HepG2 (cell line): ENCODE data around the gene ISCU. TPM values are rescaled to one million over a fixed set of nuclear protein-coding genes. Genes with fewer than 3 reads are reported as not detected.

Experiments used
- AHR ChIP-seq: IDR thresholded peaks from 2 replicates; pipeline ENCODE4 v1.6.1; 2018; ENCODE audit warnings: missing genetic modification reagents, missing compliant biosample characterization
- CREB3 ChIP-seq: sonication (generic); formaldehyde crosslinking; IDR thresholded peaks from 2 replicates; pipeline ENCODE4 v1.5.0; 2020; ENCODE audit warnings: missing genetic modification reagents
- GRHL1 ChIP-seq: sonication (generic); formaldehyde crosslinking; conservative IDR thresholded peaks from 2 replicates; pipeline ENCODE4 v1.8.0; 2022; ENCODE audit warnings: missing genetic modification reagents
- KDM5A ChIP-seq: fragments of 200-600 bp; sonication (generic); IDR thresholded peaks from 2 replicates; pipeline ENCODE4 v1.7.0; 2018; ENCODE audit warnings: antibody characterized with exemption, mild to moderate bottlenecking, low read length, borderline replicate concordance
- PAF1 ChIP-seq: IDR thresholded peaks from 2 replicates; pipeline ENCODE4 v1.6.1; 2016; ENCODE audit warnings: missing genetic modification reagents, missing compliant biosample characterization
- SMAD1 ChIP-seq: sonication (generic); formaldehyde crosslinking; IDR thresholded peaks from 2 replicates; pipeline ENCODE4 v1.4.0; 2020; ENCODE audit warnings: missing genetic modification reagents, low read depth, mild to moderate bottlenecking, borderline replicate concordance
- SNRNP70 ChIP-seq: fragments of 200-400 bp; formaldehyde crosslinking; IDR thresholded peaks from 2 replicates; pipeline ENCODE4 v1.6.1; 2017; ENCODE audit warnings: mild to moderate bottlenecking, low read depth, low read length, moderate library complexity
- SRSF9 ChIP-seq: fragments of 200-400 bp; formaldehyde crosslinking; IDR thresholded peaks from 2 replicates; pipeline ENCODE4 v1.6.1; 2018; ENCODE audit warnings: borderline replicate concordance, mild to moderate bottlenecking, low read depth, low read length; ENCODE audit not compliant: insufficient read depth, poor library complexity, severe bottlenecking
- ZMYM2 ChIP-seq: sonication (generic); formaldehyde crosslinking; IDR thresholded peaks from 2 replicates; pipeline ENCODE4 v1.8.0; 2022; ENCODE audit warnings: mild to moderate bottlenecking, missing genetic modification reagents
- ZNF580 ChIP-seq: IDR thresholded peaks from 2 replicates; pipeline ENCODE4 v1.6.1; 2016; ENCODE audit warnings: low read depth, borderline replicate concordance
- ZNF724P ChIP-seq: sonication (generic); formaldehyde crosslinking; IDR thresholded peaks from 2 replicates; pipeline ENCODE4 v1.8.0; 2022; ENCODE audit warnings: missing genetic modification reagents, borderline replicate concordance
- polyA plus RNA-seq, 8 experiments: library from polyadenylated mRNA; depleted of rRNA in 3 of 8; stranded (reverse) in 7 of 8; unstranded in 1 of 8; fragments of >200 nt; fragmentation: Illumina TruSeq in 4 of 8; extraction: Trizol in 4 of 8; gene quantifications; 2 replicates each; pipeline versions ENCODE4 v1.2.1 to v1.2.3, GENCODE V29; 2011 to 2016; ENCODE audit warnings: low read depth in 4 of 8, missing spikeins in 1 of 8, mixed read lengths in 1 of 8; ENCODE audit not compliant: insufficient read depth in 1 of 8
- total RNA-seq, 5 experiments: library from RNA; depleted of rRNA; stranded (reverse); fragments of >200 nt; fragmentation: Illumina TruSeq; extraction: Trizol; gene quantifications; 2 replicates each; pipeline ENCODE4 v1.2.3, GENCODE V29; 2016; ENCODE audit warnings: low read depth in 1 of 5
- TF ChIP-seq, protein P1 (sequence below): sonication (generic); formaldehyde crosslinking; conservative IDR thresholded peaks from 2 replicates; pipeline ENCODE4 v1.4.0; 2020; ENCODE audit warnings: mild to moderate bottlenecking, missing genetic modification reagents, moderate library complexity
- TF ChIP-seq, protein P2 (sequence below): sonication (generic); formaldehyde crosslinking; IDR thresholded peaks from 2 replicates; pipeline ENCODE4 v1.4.0; 2020; ENCODE audit warnings: missing genetic modification reagents

Gene ISCU
- total and polyA plus RNA-seq, 2 of the 13 experiments (the other 11 are each of a cell fraction or from before 2014, with no cell fraction given) = 94.4 to 107 TPM

DNA sequence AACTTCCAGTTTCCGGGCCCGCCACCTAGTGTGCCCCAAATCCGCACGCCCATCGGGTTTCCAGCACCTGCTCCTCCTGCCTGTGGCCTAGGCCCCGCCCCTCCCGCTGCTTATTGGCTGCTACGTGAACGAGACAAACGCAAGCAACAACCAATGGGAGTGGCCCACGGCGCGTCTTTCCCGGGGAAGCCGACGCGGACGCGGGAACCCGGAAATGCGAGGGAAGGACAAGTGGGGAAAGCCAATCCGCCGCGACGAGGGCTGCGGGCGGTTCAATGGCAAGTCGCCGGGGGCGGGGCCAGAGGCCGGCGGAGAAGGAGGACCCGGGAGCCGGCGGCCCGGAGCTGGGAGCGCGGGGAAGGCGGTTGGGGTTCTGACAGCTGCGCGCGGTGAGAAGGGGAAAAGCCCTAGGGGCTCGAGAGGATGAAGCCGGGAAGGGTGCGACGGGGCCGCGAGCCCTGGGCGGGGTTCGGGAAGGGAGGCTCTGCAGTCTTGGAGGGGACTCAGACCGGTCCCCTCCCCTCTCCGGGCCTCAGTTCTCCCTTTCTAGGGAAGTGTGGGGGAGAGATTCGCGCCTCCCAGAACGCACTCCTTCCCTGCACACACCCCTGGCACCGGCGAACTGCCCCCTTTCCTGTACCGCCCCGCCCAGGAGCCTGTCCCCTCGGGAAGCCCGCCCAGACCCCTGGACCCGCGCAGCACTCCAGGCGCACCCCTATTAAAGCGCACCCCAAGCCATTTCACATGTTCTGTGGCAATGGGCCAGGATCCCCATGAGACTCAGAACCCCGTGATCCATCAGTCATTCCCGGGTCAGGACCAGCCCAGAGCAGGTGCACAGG lies 47.2 kb upstream of the ISCU start, which contains the start of gene FICD (continued):
- TF ChIP-seq GRHL1 (CRISPR knock-in tag) (no peak), SMAD1 (CRISPR knock-in tag) (no peak), ZNF724P (CRISPR knock-in tag) (no peak), PAF1 (no peak), ZNF580 (CRISPR knock-in tag) (no peak), AHR (CRISPR knock-in tag) (no peak), SNRNP70 (no peak), SRSF9 (no peak), KDM5A (no peak; the same call in 1 of the 2 replicates), ZMYM2 (CRISPR knock-in tag) (no peak), CREB3 (0 out of 2 replicates have a peak, but pooled peaks have one; percentile 40)
- TF ChIP-seq, protein P1, sequence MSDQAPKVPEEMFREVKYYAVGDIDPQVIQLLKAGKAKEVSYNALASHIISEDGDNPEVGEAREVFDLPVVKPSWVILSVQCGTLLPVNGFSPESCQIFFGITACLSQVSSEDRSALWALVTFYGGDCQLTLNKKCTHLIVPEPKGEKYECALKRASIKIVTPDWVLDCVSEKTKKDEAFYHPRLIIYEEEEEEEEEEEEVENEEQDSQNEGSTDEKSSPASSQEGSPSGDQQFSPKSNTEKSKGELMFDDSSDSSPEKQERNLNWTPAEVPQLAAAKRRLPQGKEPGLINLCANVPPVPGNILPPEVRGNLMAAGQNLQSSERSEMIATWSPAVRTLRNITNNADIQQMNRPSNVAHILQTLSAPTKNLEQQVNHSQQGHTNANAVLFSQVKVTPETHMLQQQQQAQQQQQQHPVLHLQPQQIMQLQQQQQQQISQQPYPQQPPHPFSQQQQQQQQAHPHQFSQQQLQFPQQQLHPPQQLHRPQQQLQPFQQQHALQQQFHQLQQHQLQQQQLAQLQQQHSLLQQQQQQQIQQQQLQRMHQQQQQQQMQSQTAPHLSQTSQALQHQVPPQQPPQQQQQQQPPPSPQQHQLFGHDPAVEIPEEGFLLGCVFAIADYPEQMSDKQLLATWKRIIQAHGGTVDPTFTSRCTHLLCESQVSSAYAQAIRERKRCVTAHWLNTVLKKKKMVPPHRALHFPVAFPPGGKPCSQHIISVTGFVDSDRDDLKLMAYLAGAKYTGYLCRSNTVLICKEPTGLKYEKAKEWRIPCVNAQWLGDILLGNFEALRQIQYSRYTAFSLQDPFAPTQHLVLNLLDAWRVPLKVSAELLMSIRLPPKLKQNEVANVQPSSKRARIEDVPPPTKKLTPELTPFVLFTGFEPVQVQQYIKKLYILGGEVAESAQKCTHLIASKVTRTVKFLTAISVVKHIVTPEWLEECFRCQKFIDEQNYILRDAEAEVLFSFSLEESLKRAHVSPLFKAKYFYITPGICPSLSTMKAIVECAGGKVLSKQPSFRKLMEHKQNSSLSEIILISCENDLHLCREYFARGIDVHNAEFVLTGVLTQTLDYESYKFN = 0 out of 2 replicates have a peak, but pooled peaks have one; percentile 11
- TF ChIP-seq, protein P2, sequence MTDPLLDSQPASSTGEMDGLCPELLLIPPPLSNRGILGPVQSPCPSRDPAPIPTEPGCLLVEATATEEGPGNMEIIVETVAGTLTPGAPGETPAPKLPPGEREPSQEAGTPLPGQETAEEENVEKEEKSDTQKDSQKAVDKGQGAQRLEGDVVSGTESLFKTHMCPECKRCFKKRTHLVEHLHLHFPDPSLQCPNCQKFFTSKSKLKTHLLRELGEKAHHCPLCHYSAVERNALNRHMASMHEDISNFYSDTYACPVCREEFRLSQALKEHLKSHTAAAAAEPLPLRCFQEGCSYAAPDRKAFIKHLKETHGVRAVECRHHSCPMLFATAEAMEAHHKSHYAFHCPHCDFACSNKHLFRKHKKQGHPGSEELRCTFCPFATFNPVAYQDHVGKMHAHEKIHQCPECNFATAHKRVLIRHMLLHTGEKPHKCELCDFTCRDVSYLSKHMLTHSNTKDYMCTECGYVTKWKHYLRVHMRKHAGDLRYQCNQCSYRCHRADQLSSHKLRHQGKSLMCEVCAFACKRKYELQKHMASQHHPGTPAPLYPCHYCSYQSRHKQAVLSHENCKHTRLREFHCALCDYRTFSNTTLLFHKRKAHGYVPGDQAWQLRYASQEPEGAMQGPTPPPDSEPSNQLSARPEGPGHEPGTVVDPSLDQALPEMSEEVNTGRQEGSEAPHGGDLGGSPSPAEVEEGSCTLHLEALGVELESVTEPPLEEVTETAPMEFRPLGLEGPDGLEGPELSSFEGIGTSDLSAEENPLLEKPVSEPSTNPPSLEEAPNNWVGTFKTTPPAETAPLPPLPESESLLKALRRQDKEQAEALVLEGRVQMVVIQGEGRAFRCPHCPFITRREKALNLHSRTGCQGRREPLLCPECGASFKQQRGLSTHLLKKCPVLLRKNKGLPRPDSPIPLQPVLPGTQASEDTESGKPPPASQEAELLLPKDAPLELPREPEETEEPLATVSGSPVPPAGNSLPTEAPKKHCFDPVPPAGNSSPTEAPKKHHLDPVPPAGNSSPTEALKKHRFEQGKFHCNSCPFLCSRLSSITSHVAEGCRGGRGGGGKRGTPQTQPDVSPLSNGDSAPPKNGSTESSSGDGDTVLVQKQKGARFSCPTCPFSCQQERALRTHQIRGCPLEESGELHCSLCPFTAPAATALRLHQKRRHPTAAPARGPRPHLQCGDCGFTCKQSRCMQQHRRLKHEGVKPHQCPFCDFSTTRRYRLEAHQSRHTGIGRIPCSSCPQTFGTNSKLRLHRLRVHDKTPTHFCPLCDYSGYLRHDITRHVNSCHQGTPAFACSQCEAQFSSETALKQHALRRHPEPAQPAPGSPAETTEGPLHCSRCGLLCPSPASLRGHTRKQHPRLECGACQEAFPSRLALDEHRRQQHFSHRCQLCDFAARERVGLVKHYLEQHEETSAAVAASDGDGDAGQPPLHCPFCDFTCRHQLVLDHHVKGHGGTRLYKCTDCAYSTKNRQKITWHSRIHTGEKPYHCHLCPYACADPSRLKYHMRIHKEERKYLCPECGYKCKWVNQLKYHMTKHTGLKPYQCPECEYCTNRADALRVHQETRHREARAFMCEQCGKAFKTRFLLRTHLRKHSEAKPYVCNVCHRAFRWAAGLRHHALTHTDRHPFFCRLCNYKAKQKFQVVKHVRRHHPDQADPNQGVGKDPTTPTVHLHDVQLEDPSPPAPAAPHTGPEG (CRISPR knock-in tag) = no peak
